Measurements from ENCODE around the gene PPT1.
"Not testable (repeated sequence)": the region's sequence is repeated elsewhere in the genome, so short reads cannot be mapped to it uniquely, and the experiment has no call there.

The PPT1 gene

GRCh38 chr1:40053138-40053887, 43.7 kb downstream of the PPT1 start:
- no peak for DNase-seq

GRCh38 chr1:40050863-40051262, 46.2 kb downstream of the PPT1 start:
- DNase-seq: no peak

- no peak for DNase-seq
Observed at GRCh38 chr1:40049725-40050124, 47.3 kb downstream of the PPT1 start.

GRCh38 chr1:40047769-40048168, 49.3 kb downstream of the PPT1 start:
- no peak for DNase-seq

- no peak for DNase-seq
Observed at GRCh38 chr1:40047276-40047675, 49.8 kb downstream of the PPT1 start.

GRCh38 chr1:40045766-40046165, 51.3 kb downstream of the PPT1 start:
- DNase-seq: no peak

- no peak for DNase-seq
Observed at GRCh38 chr1:40045182-40045581, 51.9 kb downstream of the PPT1 start.

GRCh38 chr1:40044110-40044509, 52.9 kb downstream of the PPT1 start:
- DNase-seq: no peak

GRCh38 chr1:40042341-40042740, 54.7 kb downstream of the PPT1 start:
- DNase-seq: peak; percentile 11

GRCh38 chr1:40041466-40041838, 55.6 kb downstream of the PPT1 start:
- peak; percentile 40 for DNase-seq

- peak; percentile 99 for DNase-seq
Observed at GRCh38 chr1:40040511-40041465, 56.3 kb downstream of the PPT1 start, which contains the start of gene CAP1. CAP1 (plus strand) TSS chr1:40040729; CDS start chr1:40059347, 18,618 bp downstream.

GRCh38 chr1:40039757-40040510, 57.1 kb downstream of the PPT1 start:
- peak; percentile 88 for DNase-seq

- DNase-seq: no peak
Observed at GRCh38 chr1:40039245-40039756, 57.8 kb downstream of the PPT1 start.

GRCh38 chr1:40038697-40039096, 58.4 kb downstream of the PPT1 start:
- DNase-seq: no peak

GRCh38 chr1:40037254-40037653, 59.8 kb downstream of the PPT1 start:
- not testable (repeated sequence) for DNase-seq

GRCh38 chr1:40036574-40036973, 60.5 kb downstream of the PPT1 start:
- DNase-seq: no peak

- no peak for DNase-seq
Observed at GRCh38 chr1:40034869-40035268, 62.2 kb downstream of the PPT1 start.

- DNase-seq: peak; percentile 75
Observed at GRCh38 chr1:40032240-40032891, 64.7 kb downstream of the PPT1 start.

GRCh38 chr1:40030528-40031135, 66.4 kb downstream of the PPT1 start:
- DNase-seq: no peak

- no peak for DNase-seq
Observed at GRCh38 chr1:40029608-40030007, 67.4 kb downstream of the PPT1 start.

GRCh38 chr1:40027647-40028046, 69.4 kb downstream of the PPT1 start:
- no peak for DNase-seq

- DNase-seq: peak; percentile 26
Observed at GRCh38 chr1:40024671-40025070, 72.4 kb downstream of the PPT1 start.

Data from DMS53 (cell line).